ENCODE results near the gene RBM15.

DNA sequence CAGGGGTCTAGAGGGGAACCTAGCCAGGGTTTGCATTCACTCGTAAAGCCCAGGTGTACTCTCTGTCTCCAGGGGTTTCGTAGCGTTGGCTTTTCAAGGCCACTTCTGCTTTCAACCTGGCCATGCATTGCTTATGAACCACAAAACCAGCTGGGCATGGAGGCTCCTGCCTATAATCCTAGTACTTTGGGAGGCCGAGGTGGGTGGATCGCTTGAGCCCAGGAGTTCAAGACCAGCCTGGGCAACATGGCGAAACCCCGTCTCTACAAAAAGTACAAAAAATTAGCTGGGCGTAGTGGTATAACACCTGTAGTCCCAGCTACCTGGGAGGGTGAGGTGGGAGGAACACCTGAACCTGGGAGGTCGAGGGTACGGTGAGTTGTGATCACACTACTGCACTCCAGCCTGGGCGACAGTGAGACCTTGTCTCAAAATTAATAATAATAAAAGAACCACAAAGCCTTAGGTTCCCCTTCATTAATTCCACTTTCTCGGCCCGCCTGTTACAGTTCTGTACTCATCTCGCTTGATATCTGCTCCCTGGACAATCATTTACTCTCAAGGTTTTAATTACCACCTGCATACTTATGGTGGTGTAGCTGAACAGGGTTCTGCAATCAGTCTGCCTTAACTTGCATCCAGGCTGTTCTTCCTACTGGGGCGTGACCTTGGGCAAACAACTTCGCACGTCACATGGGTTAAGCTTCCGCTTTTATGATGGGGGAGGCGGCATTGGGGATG lies 45.6 kb downstream of the RBM15 start:
- TF ChIP-seq POLR2A (IDR thresholded peaks at IDR 0.05; ENCODE audit: low read depth, low read length) (0 out of 2 replicates have a peak, but pooled peaks have one; percentile 43), POLR2AphosphoS5 (IDR thresholded peaks at IDR 0.05; ENCODE audit: low read depth, low read length) (no peak), TAF1 (IDR thresholded peaks at IDR 0.05; ENCODE audit: low read depth, low read length) (no peak), PAX5 (IDR thresholded peaks at IDR 0.05; ENCODE audit: insufficient read depth, low read length, severe bottlenecking) (no peak), SPI1 (IDR thresholded peaks at IDR 0.05; ENCODE audit: low read depth, low read length) (peak; percentile 92), POU2F2 (IDR thresholded peaks at IDR 0.05; ENCODE audit: low read depth, low read length) (no peak)
